ENCODE results near the gene ZSWIM9.

DNA sequence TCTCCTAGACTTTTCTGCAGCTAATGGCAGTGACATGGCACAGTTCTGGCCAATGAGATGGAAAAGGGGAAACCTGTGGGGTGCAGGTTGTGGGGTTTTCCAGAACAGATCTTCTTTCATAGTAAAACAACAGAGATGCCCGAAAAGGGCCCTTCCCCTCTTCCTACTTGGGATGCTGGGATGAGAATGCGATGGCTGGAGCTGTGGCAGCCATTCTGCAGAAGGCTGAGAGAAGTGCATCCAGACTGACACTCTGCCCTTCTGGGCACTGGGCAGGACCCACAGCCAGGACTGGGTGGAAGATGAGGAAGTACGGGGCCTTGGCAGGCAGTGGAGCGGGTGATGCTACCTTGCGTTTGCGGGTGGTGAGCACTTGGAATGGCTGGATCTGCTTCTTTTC, 42.9 kb upstream of the ZSWIM9 start:
- TF ChIP-seq POLR2A (IDR thresholded peaks at IDR 0.05): no peak
- TF ChIP-seq, protein P1, sequence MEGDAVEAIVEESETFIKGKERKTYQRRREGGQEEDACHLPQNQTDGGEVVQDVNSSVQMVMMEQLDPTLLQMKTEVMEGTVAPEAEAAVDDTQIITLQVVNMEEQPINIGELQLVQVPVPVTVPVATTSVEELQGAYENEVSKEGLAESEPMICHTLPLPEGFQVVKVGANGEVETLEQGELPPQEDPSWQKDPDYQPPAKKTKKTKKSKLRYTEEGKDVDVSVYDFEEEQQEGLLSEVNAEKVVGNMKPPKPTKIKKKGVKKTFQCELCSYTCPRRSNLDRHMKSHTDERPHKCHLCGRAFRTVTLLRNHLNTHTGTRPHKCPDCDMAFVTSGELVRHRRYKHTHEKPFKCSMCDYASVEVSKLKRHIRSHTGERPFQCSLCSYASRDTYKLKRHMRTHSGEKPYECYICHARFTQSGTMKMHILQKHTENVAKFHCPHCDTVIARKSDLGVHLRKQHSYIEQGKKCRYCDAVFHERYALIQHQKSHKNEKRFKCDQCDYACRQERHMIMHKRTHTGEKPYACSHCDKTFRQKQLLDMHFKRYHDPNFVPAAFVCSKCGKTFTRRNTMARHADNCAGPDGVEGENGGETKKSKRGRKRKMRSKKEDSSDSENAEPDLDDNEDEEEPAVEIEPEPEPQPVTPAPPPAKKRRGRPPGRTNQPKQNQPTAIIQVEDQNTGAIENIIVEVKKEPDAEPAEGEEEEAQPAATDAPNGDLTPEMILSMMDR (IDR thresholded peaks at IDR 0.05): no peak
